ENCODE measurements around the gene FLT1. TPM values are rescaled to one million over a fixed set of nuclear protein-coding genes. Genes with fewer than 3 reads are reported as not detected.

FLT1 gene
- total RNA-seq, 1 experiment from 2014 or later: not detected

DNA sequence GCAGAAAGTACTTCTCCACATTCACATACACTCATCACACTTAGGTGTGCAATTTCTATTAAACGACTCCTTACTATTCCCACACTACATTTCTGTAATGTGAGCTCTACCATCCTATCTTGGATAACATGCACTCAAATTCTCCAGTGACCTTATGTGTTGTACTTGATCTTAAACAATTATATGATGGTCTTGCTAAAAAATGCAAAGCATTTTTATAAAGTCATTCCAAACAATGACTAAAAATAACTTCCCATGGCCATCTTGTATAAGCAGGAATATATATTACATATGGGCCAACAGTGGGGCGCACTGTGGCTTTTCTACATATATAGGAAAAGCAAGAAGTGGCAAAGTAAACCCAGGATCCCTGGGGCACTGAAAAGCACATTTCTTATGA lies 155.5 kb downstream of the FLT1 start:
- no peak for DNase-seq
- H3K27me3 Mint-ChIP-seq (ENCODE audit: unreplicated experiment): peaks cover 28% of the 10 kb centered on the region
- H3K4me3 Mint-ChIP-seq (ENCODE audit: low read depth, unreplicated experiment): no peak overlapping the region
- intact Hi-C loops (cut with micrococcal nuclease; ENCODE audit: unreplicated experiment): no loop called here
- H3K4me1 Mint-ChIP-seq (ENCODE audit: low read depth, unreplicated experiment): no peaks in the 10 kb centered on the region
- TF ChIP-seq, protein P1, sequence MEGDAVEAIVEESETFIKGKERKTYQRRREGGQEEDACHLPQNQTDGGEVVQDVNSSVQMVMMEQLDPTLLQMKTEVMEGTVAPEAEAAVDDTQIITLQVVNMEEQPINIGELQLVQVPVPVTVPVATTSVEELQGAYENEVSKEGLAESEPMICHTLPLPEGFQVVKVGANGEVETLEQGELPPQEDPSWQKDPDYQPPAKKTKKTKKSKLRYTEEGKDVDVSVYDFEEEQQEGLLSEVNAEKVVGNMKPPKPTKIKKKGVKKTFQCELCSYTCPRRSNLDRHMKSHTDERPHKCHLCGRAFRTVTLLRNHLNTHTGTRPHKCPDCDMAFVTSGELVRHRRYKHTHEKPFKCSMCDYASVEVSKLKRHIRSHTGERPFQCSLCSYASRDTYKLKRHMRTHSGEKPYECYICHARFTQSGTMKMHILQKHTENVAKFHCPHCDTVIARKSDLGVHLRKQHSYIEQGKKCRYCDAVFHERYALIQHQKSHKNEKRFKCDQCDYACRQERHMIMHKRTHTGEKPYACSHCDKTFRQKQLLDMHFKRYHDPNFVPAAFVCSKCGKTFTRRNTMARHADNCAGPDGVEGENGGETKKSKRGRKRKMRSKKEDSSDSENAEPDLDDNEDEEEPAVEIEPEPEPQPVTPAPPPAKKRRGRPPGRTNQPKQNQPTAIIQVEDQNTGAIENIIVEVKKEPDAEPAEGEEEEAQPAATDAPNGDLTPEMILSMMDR (IDR thresholded peaks at IDR 0.05; ENCODE audit: unreplicated experiment): no peak
- BruUV-seq (replicated peaks): no TSS peak
- CTCF ChIA-PET: no interaction called here
- H3K27ac Mint-ChIP-seq (ENCODE audit: unreplicated experiment): no peak overlapping the region
- peaks cover 5% of the 10 kb centered on the region for H3K36me3 Mint-ChIP-seq (ENCODE audit: insufficient read depth, unreplicated experiment)
- H3K9me3 Mint-ChIP-seq (ENCODE audit: low read depth, unreplicated experiment): no peaks in the 10 kb centered on the region

GRCh38 chr13:28338742-28339141 lies 156.2 kb downstream of the FLT1 start:
- Mint-ChIP-seq H3K4me1 (ENCODE audit: low read depth, unreplicated experiment) (no peaks in the 10 kb centered on the region), H3K27ac (ENCODE audit: unreplicated experiment) (no peak overlapping the region), H3K9me3 (ENCODE audit: low read depth, unreplicated experiment) (no peaks in the 10 kb centered on the region), H3K4me3 (ENCODE audit: low read depth, unreplicated experiment) (no peak overlapping the region), H3K36me3 (ENCODE audit: insufficient read depth, unreplicated experiment) (peaks cover 5% of the 10 kb centered on the region), H3K27me3 (ENCODE audit: unreplicated experiment) (peaks cover 31% of the 10 kb centered on the region)
- DNase-seq: no peak
- TF ChIP-seq, protein P1 (IDR thresholded peaks at IDR 0.05; ENCODE audit: unreplicated experiment): no peak
- intact Hi-C loops (cut with micrococcal nuclease; ENCODE audit: unreplicated experiment): no loop called here
- CTCF ChIA-PET: no interaction called here
- no TSS peak for BruUV-seq (replicated peaks)

DNA sequence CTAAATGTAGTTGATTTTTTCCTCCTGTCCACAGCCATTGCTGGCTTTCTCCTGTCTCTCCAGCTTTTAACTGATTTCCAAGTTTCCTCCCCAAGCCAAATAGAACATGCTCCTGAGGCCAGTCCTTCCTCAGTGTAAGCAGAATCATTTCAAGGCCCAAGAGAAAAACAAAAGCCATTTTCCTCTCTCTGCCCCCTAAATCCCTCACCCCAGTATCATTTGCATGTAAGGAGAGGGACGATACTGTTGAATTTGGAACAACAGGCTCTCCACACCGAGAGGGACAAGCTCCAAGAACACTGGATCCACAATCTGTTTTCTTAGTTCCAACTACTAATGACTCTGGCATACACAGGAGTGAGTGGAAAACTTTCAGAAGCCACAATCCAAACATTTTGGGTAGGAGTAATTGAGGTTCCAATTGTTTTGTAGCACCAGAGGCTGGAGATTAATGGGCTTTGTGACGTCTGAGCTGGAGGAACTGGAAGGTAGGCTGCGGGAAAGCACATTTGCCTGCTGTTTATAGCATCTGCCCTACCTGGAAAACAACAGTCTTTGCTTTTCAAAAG lies 156.8 kb downstream of the FLT1 start:
- DNase-seq: no peak
- Mint-ChIP-seq H3K9me3 (ENCODE audit: low read depth, unreplicated experiment) (no peaks in the 10 kb centered on the region), H3K4me3 (ENCODE audit: low read depth, unreplicated experiment) (no peak overlapping the region), H3K27me3 (ENCODE audit: unreplicated experiment) (peaks cover 31% of the 10 kb centered on the region), H3K27ac (ENCODE audit: unreplicated experiment) (no peak overlapping the region), H3K36me3 (ENCODE audit: insufficient read depth, unreplicated experiment) (peaks cover 5% of the 10 kb centered on the region), H3K4me1 (ENCODE audit: low read depth, unreplicated experiment) (no peaks in the 10 kb centered on the region)
- TF ChIP-seq, protein P1 (IDR thresholded peaks at IDR 0.05; ENCODE audit: unreplicated experiment): no peak
- intact Hi-C loops (cut with micrococcal nuclease; ENCODE audit: unreplicated experiment): no loop called here
- no TSS peak for BruUV-seq (replicated peaks)
- CTCF ChIA-PET: no interaction called here

DNA sequence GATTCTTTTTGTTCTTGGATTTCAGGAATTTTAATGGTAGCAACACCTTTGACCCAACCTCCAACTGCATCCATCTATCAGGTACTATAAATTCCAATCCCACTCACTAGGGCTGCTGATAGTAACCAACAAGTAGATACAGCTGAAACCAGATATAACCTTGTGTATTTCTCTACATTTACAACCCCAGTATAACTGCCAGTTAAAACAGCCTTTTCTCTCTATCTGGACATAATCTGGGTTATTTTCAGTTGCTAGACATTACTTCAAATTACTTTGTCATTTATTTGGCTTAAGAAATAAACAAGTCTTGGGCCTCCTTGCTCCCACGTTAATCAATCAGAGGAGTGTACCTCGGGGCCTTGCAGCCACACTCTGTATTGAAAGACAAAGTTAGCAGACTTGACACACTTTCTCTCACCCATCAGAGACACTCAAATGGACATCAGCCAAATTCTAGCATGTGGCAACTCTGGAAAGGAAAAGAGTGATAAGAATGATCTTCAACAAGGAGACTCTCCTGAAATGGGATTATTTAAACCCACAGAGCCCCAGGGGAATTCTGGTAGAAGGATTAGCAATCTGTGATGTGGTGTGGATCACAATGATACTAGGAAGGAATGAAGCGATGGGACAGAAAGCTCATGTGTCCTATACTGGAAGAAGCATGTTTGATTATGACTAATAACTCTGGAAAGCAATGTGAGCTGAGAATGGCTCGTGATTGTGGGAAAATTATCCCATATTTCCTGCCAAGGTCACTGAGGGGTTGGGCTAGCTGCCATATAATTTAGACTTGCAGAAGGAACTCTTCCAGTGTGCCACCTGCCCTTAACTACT lies 157.5 kb downstream of the FLT1 start:
- H3K9me3 Mint-ChIP-seq (ENCODE audit: low read depth, unreplicated experiment): no peaks in the 10 kb centered on the region
- no peak overlapping the region for H3K4me3 Mint-ChIP-seq (ENCODE audit: low read depth, unreplicated experiment)
- BruUV-seq (replicated peaks): no TSS peak
- CTCF ChIA-PET: no interaction called here
- no peak overlapping the region for H3K27ac Mint-ChIP-seq (ENCODE audit: unreplicated experiment)
- no peaks in the 10 kb centered on the region for H3K4me1 Mint-ChIP-seq (ENCODE audit: low read depth, unreplicated experiment)
- DNase-seq: no peak
- intact Hi-C loops (cut with micrococcal nuclease; ENCODE audit: unreplicated experiment): no loop called here
- peaks cover 5% of the 10 kb centered on the region for H3K36me3 Mint-ChIP-seq (ENCODE audit: insufficient read depth, unreplicated experiment)
- TF ChIP-seq, protein P1 (IDR thresholded peaks at IDR 0.05; ENCODE audit: unreplicated experiment): no peak
- peaks cover 31% of the 10 kb centered on the region for H3K27me3 Mint-ChIP-seq (ENCODE audit: unreplicated experiment)

Measured in Calu3 (cell line).